ENCODE measurements around the gene YWHAQ.
"Not testable (repeated sequence)": the region's sequence is repeated elsewhere in the genome, so short reads cannot be mapped to it uniquely, and the experiment has no call there.

YWHAQ gene

GRCh38 chr2:9634133-9634532, 3.3 kb upstream of the YWHAQ start:
- peaks cover 5 to 18% of the 10 kb centered on the region in 2 donors for H3K4me1 ChIP-seq (ENCODE audit: control insufficient read depth in 1 of 2, insufficient read depth in 2 of 2, low read length in 2 of 2)
- no peak overlapping the region for H3K9ac ChIP-seq (ENCODE audit: low read depth in 1 of 2, low read length in 2 of 2)
- no peaks in the 10 kb centered on the region for H3K9me3 ChIP-seq (ENCODE audit: control insufficient read depth in 1 of 2, low read length in 2 of 2)
- no peak overlapping the region for H3K27ac ChIP-seq (ENCODE audit: low read depth, low read length)
- H3K36me3 ChIP-seq (ENCODE audit: control insufficient read depth in 1 of 2, insufficient read depth in 2 of 2, low read length in 2 of 2) = no peaks in the 10 kb centered on the region
- no peaks in the 10 kb centered on the region for H3K27me3 ChIP-seq (ENCODE audit: control insufficient read depth in 1 of 2, insufficient read depth in 2 of 2, low read length in 2 of 2)
- H3K4me3 ChIP-seq (ENCODE audit: low read depth in 1 of 2, low read length in 2 of 2) = no peak overlapping the region

- Histone ChIP-seq H3K4me3 (ENCODE audit: low read depth in 1 of 2, low read length in 2 of 2) (no peak overlapping the region), H3K27me3 (ENCODE audit: control insufficient read depth in 1 of 2, insufficient read depth in 2 of 2, low read length in 2 of 2) (no peaks in the 10 kb centered on the region), H3K27ac (ENCODE audit: low read depth, low read length) (no peak overlapping the region), H3K4me1 (ENCODE audit: control insufficient read depth in 1 of 2, insufficient read depth in 2 of 2, low read length in 2 of 2) (peaks cover 25 to 31% of the 10 kb centered on the region in 2 donors), H3K9ac (ENCODE audit: low read depth in 1 of 2, low read length in 2 of 2) (no peak overlapping the region), H3K36me3 (ENCODE audit: control insufficient read depth in 1 of 2, insufficient read depth in 2 of 2, low read length in 2 of 2) (peaks cover 3 to 5% of the 10 kb centered on the region in 2 donors), H3K9me3 (ENCODE audit: control insufficient read depth in 1 of 2, low read length in 2 of 2) (no peaks in the 10 kb centered on the region)
Observed at GRCh38 chr2:9631878-9632700, 1.3 kb upstream of the YWHAQ start.

DNA sequence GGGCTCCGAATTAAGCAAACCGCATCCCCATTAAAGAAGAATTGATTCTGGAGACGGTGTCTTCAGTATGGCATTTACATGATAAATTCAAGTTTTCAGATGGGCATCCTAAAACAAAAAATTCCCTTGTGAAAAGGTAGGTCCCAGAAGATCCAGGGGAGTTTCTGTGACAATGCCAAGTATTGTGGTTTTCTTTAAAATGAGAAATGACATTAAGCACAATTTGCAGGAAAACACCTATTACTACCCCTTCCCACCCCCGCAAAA, 689 bp upstream of the YWHAQ start:
- no peaks in the 10 kb centered on the region for H3K9me3 ChIP-seq (ENCODE audit: control insufficient read depth in 1 of 2, low read length in 2 of 2)
- H3K9ac ChIP-seq (ENCODE audit: low read depth in 1 of 2, low read length in 2 of 2) = peak overlapping the region in 1 of 2 donors; percentile 51
- peak overlapping the region; percentile 70 to 99 for H3K4me3 ChIP-seq (ENCODE audit: low read depth in 1 of 2, low read length in 2 of 2)

DNA sequence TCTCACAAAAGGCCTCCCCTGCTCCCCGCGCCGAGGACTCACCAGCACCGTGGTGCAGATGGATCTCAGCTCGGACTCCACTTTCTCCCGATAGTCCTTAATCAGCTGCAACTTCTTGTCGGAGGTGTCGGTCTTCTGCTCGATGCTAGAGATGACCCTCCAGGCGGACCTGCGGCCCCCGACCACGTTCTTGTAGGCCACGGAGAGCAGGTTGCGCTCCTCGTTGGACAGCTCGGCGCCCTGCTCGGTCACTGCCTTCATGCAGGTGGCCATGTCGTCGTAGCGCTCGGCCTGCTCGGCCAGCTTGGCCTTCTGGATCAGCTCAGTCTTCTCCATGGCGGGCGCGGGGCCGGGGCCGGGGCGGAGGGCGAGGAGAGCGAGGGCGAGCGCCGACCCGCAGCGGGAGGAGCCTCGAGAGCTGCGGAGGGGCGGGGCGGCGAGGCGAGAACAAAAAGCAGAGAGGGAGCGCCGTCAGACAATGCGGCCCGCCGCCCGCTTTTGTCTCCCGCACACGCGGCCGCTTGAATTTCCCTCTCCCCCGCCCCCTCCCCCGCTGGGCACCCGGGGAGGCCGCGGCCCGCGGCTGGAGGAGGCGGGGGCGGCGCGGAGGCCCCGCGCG, 571 bp downstream of the YWHAQ start:
- peak overlapping the region; percentile 89 for H3K27ac ChIP-seq (ENCODE audit: low read depth, low read length)
- H3K27me3 ChIP-seq (ENCODE audit: control insufficient read depth in 1 of 2, insufficient read depth in 2 of 2, low read length in 2 of 2) = no peaks in the 10 kb centered on the region
- peak overlapping the region; percentile 94 to 99 for H3K4me3 ChIP-seq (ENCODE audit: low read depth in 1 of 2, low read length in 2 of 2)
- H3K36me3 ChIP-seq (ENCODE audit: control insufficient read depth in 1 of 2, insufficient read depth in 2 of 2, low read length in 2 of 2) = peaks cover 6 to 14% of the 10 kb centered on the region in 2 donors
- no peaks in the 10 kb centered on the region for H3K9me3 ChIP-seq (ENCODE audit: control insufficient read depth in 1 of 2, low read length in 2 of 2)
- peaks cover 27 to 31% of the 10 kb centered on the region in 2 donors for H3K4me1 ChIP-seq (ENCODE audit: control insufficient read depth in 1 of 2, insufficient read depth in 2 of 2, low read length in 2 of 2)
- peak overlapping the region; percentile 77 to 99 for H3K9ac ChIP-seq (ENCODE audit: low read depth in 1 of 2, low read length in 2 of 2)

More for the DNA sequence above, 689 bp upstream of the YWHAQ start:
- Histone ChIP-seq H3K27ac (ENCODE audit: low read depth, low read length) (no peak overlapping the region), H3K4me1 (ENCODE audit: control insufficient read depth in 1 of 2, insufficient read depth in 2 of 2, low read length in 2 of 2) (peaks cover 27 to 31% of the 10 kb centered on the region in 2 donors), H3K27me3 (ENCODE audit: control insufficient read depth in 1 of 2, insufficient read depth in 2 of 2, low read length in 2 of 2) (no peaks in the 10 kb centered on the region), H3K36me3 (ENCODE audit: control insufficient read depth in 1 of 2, insufficient read depth in 2 of 2, low read length in 2 of 2) (peaks cover 6 to 9% of the 10 kb centered on the region in 2 donors)

DNA sequence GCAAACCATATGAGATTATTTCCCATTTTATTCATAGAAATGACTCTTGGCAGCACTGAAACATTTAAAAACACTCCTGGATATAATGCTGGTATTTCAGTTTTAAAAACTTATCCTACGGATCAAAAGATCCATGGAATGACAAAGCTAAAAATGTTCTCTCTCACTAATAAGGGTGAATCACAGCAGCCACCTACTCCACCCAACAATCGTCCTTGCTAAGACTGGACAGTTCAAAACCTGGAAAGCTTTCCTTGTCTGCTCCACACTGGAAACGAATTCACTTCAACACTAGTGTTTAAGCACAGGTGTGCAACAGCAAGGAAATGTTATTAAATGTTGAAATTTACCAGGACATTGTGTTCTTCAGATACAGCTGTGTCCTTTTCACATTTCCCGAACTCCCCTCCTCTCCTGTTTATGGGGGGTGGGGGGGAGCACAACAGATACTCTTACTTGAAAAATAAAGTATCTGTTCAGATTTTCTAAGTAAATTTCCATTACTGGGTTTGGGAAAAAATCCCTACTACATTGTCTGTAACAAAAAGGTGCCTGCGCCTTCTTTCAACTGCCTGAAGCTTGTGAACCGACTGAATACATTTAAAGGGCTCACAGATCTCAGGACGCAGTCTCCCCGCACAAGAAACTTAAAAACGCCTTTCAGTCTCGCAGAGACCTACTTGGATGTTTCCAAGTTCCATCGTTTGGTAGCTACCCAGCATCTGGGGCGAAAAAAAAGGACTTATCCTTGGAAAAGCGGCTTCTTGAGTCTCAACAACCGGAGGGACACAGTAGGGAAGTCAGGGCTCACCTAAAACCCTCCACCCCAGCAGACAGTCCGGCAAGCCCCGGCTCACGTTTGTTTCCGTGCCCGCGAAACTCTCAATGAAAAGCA, 1.3 kb downstream of the YWHAQ start:
- Histone ChIP-seq H3K27ac (ENCODE audit: low read depth, low read length) (peak overlapping the region; percentile 89), H3K27me3 (ENCODE audit: control insufficient read depth in 1 of 2, insufficient read depth in 2 of 2, low read length in 2 of 2) (no peaks in the 10 kb centered on the region), H3K9me3 (ENCODE audit: control insufficient read depth in 1 of 2, low read length in 2 of 2) (no peaks in the 10 kb centered on the region), H3K36me3 (ENCODE audit: control insufficient read depth in 1 of 2, insufficient read depth in 2 of 2, low read length in 2 of 2) (peaks cover 6 to 15% of the 10 kb centered on the region in 2 donors), H3K4me3 (ENCODE audit: low read depth in 1 of 2, low read length in 2 of 2) (peak overlapping the region; percentile 94 to 99), H3K4me1 (ENCODE audit: control insufficient read depth in 1 of 2, insufficient read depth in 2 of 2, low read length in 2 of 2) (peaks cover 27 to 31% of the 10 kb centered on the region in 2 donors), H3K9ac (ENCODE audit: low read depth in 1 of 2, low read length in 2 of 2) (peak overlapping the region; percentile 77 to 99)

GRCh38 chr2:9627310-9627709, 3.5 kb downstream of the YWHAQ start:
- no peaks in the 10 kb centered on the region for H3K9me3 ChIP-seq (ENCODE audit: control insufficient read depth in 1 of 2, low read length in 2 of 2)
- no peaks in the 10 kb centered on the region for H3K27me3 ChIP-seq (ENCODE audit: control insufficient read depth in 1 of 2, insufficient read depth in 2 of 2, low read length in 2 of 2)
- H3K4me3 ChIP-seq (ENCODE audit: low read depth in 1 of 2, low read length in 2 of 2) = no peak overlapping the region
- H3K4me1 ChIP-seq (ENCODE audit: control insufficient read depth in 1 of 2, insufficient read depth in 2 of 2, low read length in 2 of 2) = peaks cover 27 to 31% of the 10 kb centered on the region in 2 donors
- no peak overlapping the region for H3K9ac ChIP-seq (ENCODE audit: low read depth in 1 of 2, low read length in 2 of 2)
- H3K36me3 ChIP-seq (ENCODE audit: control insufficient read depth in 1 of 2, insufficient read depth in 2 of 2, low read length in 2 of 2) = peaks cover 11 to 21% of the 10 kb centered on the region in 2 donors
- no peak overlapping the region for H3K27ac ChIP-seq (ENCODE audit: low read depth, low read length)

GRCh38 chr2:9623151-9623550, 7.6 kb downstream of the YWHAQ start:
- Histone ChIP-seq H3K4me1 (ENCODE audit: control insufficient read depth in 1 of 2, insufficient read depth in 2 of 2, low read length in 2 of 2) (peaks cover 9 to 19% of the 10 kb centered on the region in 2 donors), H3K36me3 (ENCODE audit: control insufficient read depth in 1 of 2, insufficient read depth in 2 of 2, low read length in 2 of 2) (peaks cover 11 to 21% of the 10 kb centered on the region in 2 donors), H3K27ac (ENCODE audit: low read depth, low read length) (no peak overlapping the region), H3K4me3 (ENCODE audit: low read depth in 1 of 2, low read length in 2 of 2) (no peak overlapping the region), H3K27me3 (ENCODE audit: control insufficient read depth in 1 of 2, insufficient read depth in 2 of 2, low read length in 2 of 2) (no peaks in the 10 kb centered on the region), H3K9ac (ENCODE audit: low read depth in 1 of 2, low read length in 2 of 2) (no peak overlapping the region), H3K9me3 (ENCODE audit: control insufficient read depth in 1 of 2, low read length in 2 of 2) (no peaks in the 10 kb centered on the region)

DNA sequence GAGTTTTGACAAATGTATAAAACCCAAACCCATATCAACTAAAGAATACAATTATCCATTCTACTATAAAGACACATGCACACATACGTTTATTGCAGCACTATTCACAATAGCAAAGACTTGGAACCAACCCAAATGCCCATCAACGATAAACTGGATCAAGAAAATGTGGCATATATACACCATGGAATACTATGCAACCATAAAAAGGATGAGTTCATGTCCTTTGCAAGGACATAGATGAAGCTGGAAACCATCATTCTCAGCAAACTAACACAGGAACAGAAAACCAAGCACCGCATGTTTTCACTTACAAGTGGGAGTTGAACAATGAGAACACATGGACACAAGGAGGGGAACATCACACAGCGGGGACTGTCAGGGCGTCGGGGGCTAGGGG, 9.1 kb downstream of the YWHAQ start:
- H3K9me3 ChIP-seq (ENCODE audit: control insufficient read depth in 1 of 2, low read length in 2 of 2); H3K4me1 ChIP-seq (ENCODE audit: control insufficient read depth in 1 of 2, insufficient read depth in 2 of 2, low read length in 2 of 2); H3K27ac ChIP-seq (ENCODE audit: low read depth, low read length); H3K27me3 ChIP-seq (ENCODE audit: control insufficient read depth in 1 of 2, insufficient read depth in 2 of 2, low read length in 2 of 2); H3K4me3 ChIP-seq (ENCODE audit: low read depth in 1 of 2, low read length in 2 of 2); H3K9ac ChIP-seq (ENCODE audit: low read depth in 1 of 2, low read length in 2 of 2): not testable (repeated sequence)
- H3K36me3 ChIP-seq (ENCODE audit: control insufficient read depth in 1 of 2, insufficient read depth in 2 of 2, low read length in 2 of 2) = peaks cover 5 to 17% of the 10 kb centered on the region in 2 donors

DNA sequence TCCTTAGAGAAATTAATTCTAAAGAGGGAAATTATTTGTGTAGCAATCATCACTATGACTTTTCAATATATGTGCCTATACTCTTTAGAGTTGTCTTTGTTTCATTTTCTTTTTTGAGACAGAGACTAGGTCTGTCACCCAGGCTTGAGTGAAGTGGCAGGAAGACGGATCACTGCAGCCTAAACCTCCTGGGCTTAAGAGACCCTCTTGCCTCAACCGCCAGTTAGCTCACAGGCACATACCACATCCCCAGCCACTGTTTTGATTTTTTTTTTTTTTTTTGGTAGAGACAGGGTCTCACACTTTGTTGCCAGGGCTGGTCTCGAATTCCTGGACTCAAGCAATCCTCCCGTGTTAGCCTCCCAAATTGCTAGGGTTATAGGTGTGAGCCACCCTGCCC, 12.4 kb downstream of the YWHAQ start:
- Histone ChIP-seq H3K4me3 (ENCODE audit: low read depth in 1 of 2, low read length in 2 of 2) (no peak overlapping the region), H3K4me1 (ENCODE audit: control insufficient read depth in 1 of 2, insufficient read depth in 2 of 2, low read length in 2 of 2) (peaks cover 15 to 18% of the 10 kb centered on the region in 2 donors)

GRCh38 chr2:9617749-9618148, 13.0 kb downstream of the YWHAQ start:
- no peak overlapping the region for H3K27ac ChIP-seq (ENCODE audit: low read depth, low read length)
- H3K4me1 ChIP-seq (ENCODE audit: control insufficient read depth in 1 of 2, insufficient read depth in 2 of 2, low read length in 2 of 2) = peaks cover 15 to 18% of the 10 kb centered on the region in 2 donors
- H3K4me3 ChIP-seq (ENCODE audit: low read depth in 1 of 2, low read length in 2 of 2) = no peak overlapping the region

More for the DNA sequence above, 12.4 kb downstream of the YWHAQ start:
- Histone ChIP-seq H3K9ac (ENCODE audit: low read depth in 1 of 2, low read length in 2 of 2) (no peak overlapping the region), H3K36me3 (ENCODE audit: control insufficient read depth in 1 of 2, insufficient read depth in 2 of 2, low read length in 2 of 2) (peaks cover 5 to 10% of the 10 kb centered on the region in 2 donors), H3K27ac (ENCODE audit: low read depth, low read length) (no peak overlapping the region), H3K9me3 (ENCODE audit: control insufficient read depth in 1 of 2, low read length in 2 of 2) (no peaks in the 10 kb centered on the region), H3K27me3 (ENCODE audit: control insufficient read depth in 1 of 2, insufficient read depth in 2 of 2, low read length in 2 of 2) (no peaks in the 10 kb centered on the region)

More at GRCh38 chr2:9617749-9618148, 13.0 kb downstream of the YWHAQ start:
- peaks cover under 1 to 10% of the 10 kb centered on the region in 2 donors for H3K36me3 ChIP-seq (ENCODE audit: control insufficient read depth in 1 of 2, insufficient read depth in 2 of 2, low read length in 2 of 2)
- H3K9ac ChIP-seq (ENCODE audit: low read depth in 1 of 2, low read length in 2 of 2) = no peak overlapping the region
- H3K9me3 ChIP-seq (ENCODE audit: control insufficient read depth in 1 of 2, low read length in 2 of 2) = no peaks in the 10 kb centered on the region
- no peaks in the 10 kb centered on the region for H3K27me3 ChIP-seq (ENCODE audit: control insufficient read depth in 1 of 2, insufficient read depth in 2 of 2, low read length in 2 of 2)
